Activated CD8-positive, alpha-beta T cell treated with anti-CD3 and anti-CD28 coated beads, Interleukin-2, amount 10 ng/mL, durations not matched to agents 7 days and 5 days (primary cell): ENCODE data around the gene CADPS. TPM values are rescaled to one million over a fixed set of nuclear protein-coding genes. Genes with fewer than 3 reads are reported as not detected.

Experiments
- ATAC-seq: fragments of 150-1000 bp; cut with Tn5 transposase; one replicate; pipeline ENCODE4 v1.10.0; 2021; ENCODE audit warnings: moderate library complexity
- CTCF ChIA-PET: fragments of 350-600 bp; sonication (Branson Sonifier 250); formaldehyde crosslinking; loops from one replicate; lab custom pipeline; 2021; ENCODE audit warnings: antibody characterized with exemption; lab: Charles Lee
- POLR2A ChIA-PET: fragments of 350-600 bp; sonication (Branson Sonifier 250); formaldehyde crosslinking; loops from one replicate; lab custom pipeline; 2021; ENCODE audit warnings: antibody characterized with exemption; lab: Charles Lee
- DNase-seq: peaks from one replicate; pipeline ENCODE4 v3.0.0-alpha.2; 2020
- H3K27ac Mint-ChIP-seq: one replicate; pipeline ENCODE4 v1.8.0; 2021; ENCODE audit warnings: mild to moderate bottlenecking, mixed read lengths
- H3K27me3 Mint-ChIP-seq: one replicate; pipeline ENCODE4 v1.8.0; 2021; ENCODE audit warnings: low read depth, mixed read lengths
- H3K36me3 Mint-ChIP-seq: one replicate; pipeline ENCODE4 v1.8.0; 2021; ENCODE audit warnings: low read depth, mixed read lengths
- H3K4me1 Mint-ChIP-seq: one replicate; pipeline ENCODE4 v1.8.0; 2021; ENCODE audit warnings: low read depth, mixed read lengths
- H3K4me3 Mint-ChIP-seq: one replicate; pipeline ENCODE4 v1.8.0; 2021; ENCODE audit warnings: mild to moderate bottlenecking, mixed read lengths
- H3K9me3 Mint-ChIP-seq: one replicate; pipeline ENCODE4 v1.8.0; 2022; ENCODE audit warnings: mixed read lengths; ENCODE audit not compliant: insufficient read depth
- total RNA-seq, 2 experiments: library from RNA; stranded (reverse); gene quantifications; one replicate each; pipeline ENCODE4 v1.2.3, GENCODE V29; 2021

CADPS gene
- total RNA-seq: not detected

DNA sequence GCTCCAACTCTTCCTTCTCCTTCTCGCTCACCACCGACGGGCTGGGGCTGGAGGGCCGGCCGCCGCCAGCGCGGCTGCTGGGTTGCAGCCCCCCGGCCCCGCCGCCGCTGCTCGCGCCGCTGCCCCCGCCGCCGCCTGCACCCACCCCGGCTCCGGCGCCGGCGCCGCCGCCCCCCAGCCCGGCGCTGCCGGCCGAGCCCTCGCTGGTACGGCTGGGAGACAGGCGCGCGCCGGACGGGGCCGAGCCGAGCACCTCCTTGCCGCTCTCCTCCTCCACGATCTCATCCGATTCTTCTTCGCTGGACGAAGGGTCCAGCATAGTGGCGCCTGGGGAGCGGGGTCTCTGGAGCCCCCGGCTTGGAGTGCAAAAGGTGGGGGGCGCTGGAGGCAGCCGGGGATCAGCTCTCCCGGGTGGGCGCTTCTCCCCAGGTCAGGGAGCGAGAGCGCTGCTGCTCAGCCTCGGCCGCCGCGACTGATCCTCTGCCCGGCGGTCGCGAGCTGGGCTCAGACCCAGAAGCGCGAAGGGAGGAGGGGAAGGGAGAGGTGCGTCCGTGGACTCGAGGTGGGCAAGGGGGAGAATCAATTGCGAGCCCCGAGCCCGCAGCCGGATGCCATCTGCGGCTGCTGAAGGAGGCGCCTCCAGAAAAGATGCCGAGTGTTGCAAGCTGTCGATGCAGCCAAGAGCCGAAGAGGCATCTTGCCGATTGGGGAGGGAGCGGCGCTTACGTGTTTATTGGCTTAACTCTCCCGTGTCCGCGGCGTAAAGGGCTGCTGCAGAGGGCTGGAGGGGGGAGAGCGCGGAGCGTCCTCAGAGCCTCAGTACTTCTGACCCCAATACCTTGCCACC lies at the start of gene CADPS:
TSS of gene CADPS (minus strand) at position 706 of the 847 bp plus-strand sequence. CDS start at position 319, 387 bp downstream.
- H3K36me3 Mint-ChIP-seq: no peaks in the 10 kb centered on the region
- ATAC-seq: no peak
- no peak within 1 kb of the TSS for H3K4me3 Mint-ChIP-seq
- no peak within 1 kb of the TSS for H3K27ac Mint-ChIP-seq
- peaks cover 40% of the 10 kb centered on the region for H3K27me3 Mint-ChIP-seq
- ChIA-PET POLR2A (no interaction called here), CTCF (no interaction called here)
- no peaks in the 10 kb centered on the region for H3K4me1 Mint-ChIP-seq
- H3K9me3 Mint-ChIP-seq: no peaks in the 10 kb centered on the region
- no peak for DNase-seq

DNA sequence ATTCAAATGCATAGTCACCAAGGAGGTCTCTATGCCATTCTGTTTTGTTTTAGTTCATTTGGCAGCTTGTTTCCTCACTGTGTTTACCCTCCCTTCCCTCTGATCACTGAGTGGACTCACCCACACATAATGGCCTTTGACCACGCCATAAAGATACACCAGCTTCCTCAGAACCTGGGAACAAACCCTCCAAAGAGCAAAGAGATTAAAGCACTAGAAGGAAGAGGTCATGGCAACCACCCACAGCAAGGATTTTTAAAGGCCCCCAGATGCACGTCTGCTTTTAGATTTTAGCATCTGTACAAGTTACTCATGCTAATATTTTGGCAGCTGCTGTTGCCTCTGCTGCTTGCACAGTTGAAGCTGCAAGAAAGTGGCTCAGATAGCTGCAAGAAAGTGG lies 47.9 kb upstream of the CADPS start:
- H3K4me1 Mint-ChIP-seq: no peaks in the 10 kb centered on the region
- no peak overlapping the region for H3K27ac Mint-ChIP-seq
- ChIA-PET POLR2A (no interaction called here), CTCF (no interaction called here)
- peaks cover 4% of the 10 kb centered on the region for H3K9me3 Mint-ChIP-seq
- ATAC-seq: no peak
- no peaks in the 10 kb centered on the region for H3K27me3 Mint-ChIP-seq
- no peak for DNase-seq
- no peaks in the 10 kb centered on the region for H3K36me3 Mint-ChIP-seq
- H3K4me3 Mint-ChIP-seq: no peak overlapping the region

DNA sequence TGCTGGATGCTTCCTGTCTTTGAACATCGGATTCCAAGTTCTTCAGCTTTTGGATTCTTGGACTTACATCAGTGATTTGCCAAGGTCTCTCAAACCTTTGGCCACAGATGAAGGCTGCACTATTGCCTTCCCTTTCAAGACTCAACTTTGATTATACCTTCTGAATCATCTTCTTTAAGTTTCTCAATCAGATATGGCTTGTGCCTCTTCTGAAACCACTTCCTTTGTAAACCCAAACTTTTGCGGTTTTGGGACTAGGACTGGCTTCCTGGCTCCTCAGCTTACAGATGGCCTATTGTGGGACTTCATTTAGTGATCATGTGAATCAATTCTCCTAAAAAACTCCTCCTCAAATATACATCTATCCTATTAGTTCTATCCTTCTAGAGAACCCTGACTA lies 47.1 kb upstream of the CADPS start:
- Mint-ChIP-seq H3K27me3 (no peaks in the 10 kb centered on the region), H3K27ac (no peak overlapping the region), H3K36me3 (no peaks in the 10 kb centered on the region), H3K9me3 (peaks cover 6% of the 10 kb centered on the region), H3K4me3 (no peak overlapping the region), H3K4me1 (no peaks in the 10 kb centered on the region)
- ATAC-seq (no peak), DNase-seq (no peak)
- ChIA-PET POLR2A (no interaction called here), CTCF (no interaction called here)

DNA sequence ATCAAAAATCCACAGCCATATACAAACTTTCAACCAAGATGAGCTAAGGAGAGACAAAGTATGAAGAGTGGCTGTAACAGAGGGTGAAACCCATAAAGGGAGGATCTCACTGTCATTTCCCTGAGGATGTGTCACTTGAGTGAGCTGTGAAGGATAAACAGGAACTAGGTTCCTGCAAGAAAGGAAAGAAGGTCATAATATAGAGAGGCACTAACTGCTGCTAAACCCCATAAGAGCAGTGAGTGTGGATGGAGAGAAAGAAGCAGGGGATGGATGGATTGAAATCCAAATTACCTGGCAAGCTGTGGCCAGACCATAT lies 45.2 kb upstream of the CADPS start:
- Mint-ChIP-seq H3K9me3 (peaks cover 6% of the 10 kb centered on the region), H3K4me3 (no peak overlapping the region), H3K27ac (no peak overlapping the region), H3K27me3 (no peaks in the 10 kb centered on the region), H3K36me3 (no peaks in the 10 kb centered on the region), H3K4me1 (no peaks in the 10 kb centered on the region)
- ATAC-seq (no peak), DNase-seq (no peak)
- POLR2A ChIA-PET: no interaction called here
- CTCF ChIA-PET: no interaction called here

DNA sequence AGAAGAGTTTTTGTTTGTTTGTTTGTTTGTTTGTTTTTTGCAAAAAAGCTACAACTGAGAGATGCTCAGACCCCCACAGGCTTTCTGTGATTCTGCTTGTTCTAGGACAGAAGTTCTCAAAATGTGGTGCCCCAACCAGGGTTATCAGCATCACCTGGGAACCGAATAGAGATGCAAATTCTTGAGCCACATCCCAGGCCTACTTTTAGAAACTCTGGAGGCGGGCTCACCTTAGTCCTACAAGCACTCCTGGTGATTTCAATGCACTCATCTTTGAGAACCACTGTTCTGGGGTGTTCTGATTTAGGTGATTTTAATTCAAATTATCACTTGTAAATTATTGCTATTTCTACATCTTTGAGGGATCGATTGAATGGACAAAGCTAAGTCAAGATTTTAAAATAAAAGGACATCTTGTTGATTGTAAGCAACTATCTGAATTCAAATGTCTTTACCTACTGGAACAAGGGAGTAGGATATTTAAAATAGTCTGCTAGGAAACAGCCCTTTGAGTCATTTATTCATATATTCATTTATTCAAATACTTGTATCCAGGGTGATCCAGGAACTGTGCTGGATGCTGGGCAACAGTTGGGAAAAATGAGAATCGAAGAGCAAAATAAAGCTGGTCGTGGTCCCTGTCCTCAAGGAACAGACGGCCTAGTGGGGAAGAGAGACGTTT lies 44.7 kb upstream of the CADPS start:
- H3K27me3 Mint-ChIP-seq: no peaks in the 10 kb centered on the region
- POLR2A ChIA-PET: no interaction called here
- DNase-seq (no peak), ATAC-seq (no peak)
- H3K36me3 Mint-ChIP-seq: no peaks in the 10 kb centered on the region
- H3K27ac Mint-ChIP-seq: no peak overlapping the region
- CTCF ChIA-PET: no interaction called here
- H3K4me1 Mint-ChIP-seq: no peaks in the 10 kb centered on the region
- peaks cover 6% of the 10 kb centered on the region for H3K9me3 Mint-ChIP-seq
- H3K4me3 Mint-ChIP-seq: no peak overlapping the region

DNA sequence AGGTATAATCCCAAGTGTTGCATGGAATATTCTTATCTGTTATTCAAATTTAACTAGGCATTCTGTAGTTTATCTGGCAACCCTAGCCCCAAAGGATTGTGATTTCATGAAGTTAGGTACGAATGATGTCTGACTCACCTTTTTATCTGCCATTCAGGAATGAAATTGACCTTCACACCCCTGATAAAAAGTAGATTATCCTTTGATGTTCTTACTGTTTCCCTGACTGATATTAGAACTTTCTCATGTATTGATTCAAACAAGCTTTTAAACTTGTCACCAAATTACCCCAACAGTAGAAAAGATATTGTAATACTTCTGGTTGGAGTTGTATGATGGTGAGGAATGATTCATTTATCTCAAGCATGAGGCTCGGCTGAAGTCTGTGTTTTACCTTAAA lies 43.6 kb upstream of the CADPS start:
- DNase-seq (no peak), ATAC-seq (no peak)
- Mint-ChIP-seq H3K4me3 (no peak overlapping the region), H3K27ac (no peak overlapping the region), H3K4me1 (no peaks in the 10 kb centered on the region), H3K36me3 (no peaks in the 10 kb centered on the region), H3K9me3 (peaks cover 6% of the 10 kb centered on the region), H3K27me3 (no peaks in the 10 kb centered on the region)
- ChIA-PET POLR2A (no interaction called here), CTCF (no interaction called here)

DNA sequence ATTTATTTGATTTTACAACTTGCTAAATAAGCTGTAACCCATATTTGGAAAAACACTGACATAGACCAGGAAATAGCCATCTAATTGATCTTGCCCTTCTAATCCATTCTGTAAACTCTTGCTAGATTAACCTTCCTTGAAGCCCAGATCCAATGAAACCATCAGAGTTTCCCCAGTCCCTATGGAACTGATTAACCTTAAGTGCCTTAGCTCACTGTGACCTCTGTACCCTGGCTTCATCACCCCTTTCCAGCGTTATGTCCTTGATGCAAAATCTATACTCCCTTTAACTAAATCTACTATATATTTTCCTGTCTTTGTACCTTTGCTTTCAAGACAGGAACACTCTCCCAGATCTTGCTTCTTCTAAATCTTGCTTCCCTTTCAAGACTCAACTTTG lies 42.9 kb upstream of the CADPS start:
- Mint-ChIP-seq H3K9me3 (peaks cover 6% of the 10 kb centered on the region), H3K4me1 (no peaks in the 10 kb centered on the region), H3K27ac (no peak overlapping the region), H3K27me3 (no peaks in the 10 kb centered on the region), H3K36me3 (no peaks in the 10 kb centered on the region), H3K4me3 (no peak overlapping the region)
- CTCF ChIA-PET: no interaction called here
- POLR2A ChIA-PET: no interaction called here
- ATAC-seq (no peak), DNase-seq (no peak)

DNA sequence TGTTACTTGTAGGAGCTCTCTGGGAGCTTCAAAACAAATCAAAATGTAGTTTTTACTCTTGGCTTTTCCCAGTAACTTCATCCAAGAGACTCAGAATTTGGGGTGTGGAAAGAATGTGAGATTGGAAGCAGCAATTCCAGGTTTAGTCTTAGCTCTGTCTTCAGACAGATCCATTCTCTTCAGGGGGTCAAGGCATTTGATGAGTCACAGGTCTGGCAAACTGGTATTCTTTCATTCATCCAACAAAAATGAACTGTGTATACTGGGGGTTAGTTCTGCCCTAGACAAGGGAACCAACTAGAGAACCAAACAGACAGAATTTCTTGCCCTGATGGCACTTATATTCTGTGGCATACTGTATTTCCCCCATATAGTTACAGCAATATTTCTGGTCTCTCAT lies 36.3 kb upstream of the CADPS start:
- Mint-ChIP-seq H3K4me1 (no peaks in the 10 kb centered on the region), H3K27me3 (no peaks in the 10 kb centered on the region), H3K4me3 (no peak overlapping the region), H3K9me3 (no peaks in the 10 kb centered on the region), H3K27ac (no peak overlapping the region), H3K36me3 (no peaks in the 10 kb centered on the region)
- no peak for ATAC-seq
- DNase-seq: no peak
- POLR2A ChIA-PET: no interaction called here
- CTCF ChIA-PET: no interaction called here

DNA sequence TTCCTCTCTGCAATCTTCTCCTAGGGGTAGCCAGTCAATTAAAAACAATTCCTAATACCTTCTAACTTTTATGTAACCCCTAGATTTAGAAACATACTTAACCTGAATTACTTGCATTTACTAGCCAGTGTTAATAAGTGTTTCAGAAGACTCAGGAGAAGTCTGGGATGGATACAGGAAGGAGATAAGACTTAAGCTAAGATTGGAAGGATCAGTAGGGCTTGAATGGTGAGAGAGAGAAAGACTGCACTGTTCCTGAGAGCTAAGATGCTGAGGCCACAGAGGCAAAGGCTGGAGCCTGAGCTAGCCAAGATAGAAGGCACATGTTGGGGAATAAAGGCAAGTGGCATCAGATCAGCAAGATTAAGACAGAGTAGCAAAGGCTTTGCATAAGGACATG lies 30.1 kb upstream of the CADPS start:
- no peak for DNase-seq
- CTCF ChIA-PET: no interaction called here
- H3K27me3 Mint-ChIP-seq: no peaks in the 10 kb centered on the region
- no peaks in the 10 kb centered on the region for H3K9me3 Mint-ChIP-seq
- no peaks in the 10 kb centered on the region for H3K36me3 Mint-ChIP-seq
- POLR2A ChIA-PET: interaction anchor here (0.5 kb wide), 1 partner anchor 114 kb away, joined by 3 read pairs; no protein-coding TSS in a partner anchor
- ATAC-seq: no peak
- no peak overlapping the region for H3K27ac Mint-ChIP-seq
- H3K4me3 Mint-ChIP-seq: no peak overlapping the region
- no peaks in the 10 kb centered on the region for H3K4me1 Mint-ChIP-seq

DNA sequence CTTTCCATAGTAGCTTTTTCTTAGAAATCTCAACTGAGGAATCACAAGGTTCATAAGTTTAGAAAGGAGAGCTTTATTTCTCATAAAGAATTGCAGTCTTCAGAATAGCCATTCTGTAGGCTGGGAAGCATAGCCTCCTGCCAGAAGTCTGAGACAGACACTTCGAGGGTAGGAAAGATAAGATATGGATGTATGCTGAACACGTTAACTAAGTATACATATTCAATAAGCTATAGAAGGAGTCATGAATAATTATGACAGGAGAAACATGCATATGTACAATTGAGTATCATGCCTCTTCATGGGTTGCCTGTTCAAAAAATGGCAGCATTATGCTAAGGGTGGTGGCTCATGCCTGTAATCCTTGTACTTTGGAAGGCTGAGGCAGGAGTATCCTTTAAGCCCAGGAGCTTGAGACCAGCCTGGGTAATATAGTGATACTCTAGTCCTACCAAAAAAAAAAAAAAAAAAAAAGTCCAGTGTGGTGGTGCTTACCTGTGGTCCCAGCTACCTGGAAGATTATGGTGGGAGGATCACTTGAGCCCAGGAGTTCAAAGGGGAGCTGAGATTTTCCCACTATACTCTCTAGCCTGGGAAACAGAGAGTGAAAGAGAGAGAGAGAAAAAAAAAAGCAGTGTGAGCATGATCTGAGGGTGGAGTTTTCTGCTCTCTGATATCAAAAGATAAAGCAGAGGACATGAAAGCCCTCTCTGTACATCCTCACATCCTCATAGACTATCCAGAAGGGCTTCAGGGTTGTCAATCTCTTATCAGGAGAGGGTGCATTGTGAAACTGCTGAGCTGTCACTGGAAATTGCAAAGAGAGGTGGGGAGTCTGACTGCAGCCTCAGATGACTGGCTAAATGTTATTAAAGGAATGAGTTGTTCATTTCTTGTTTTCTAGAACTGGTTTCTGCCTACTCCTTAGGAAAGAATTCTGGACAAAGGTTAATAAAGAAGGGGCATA lies 23.6 kb upstream of the CADPS start:
- H3K4me3 Mint-ChIP-seq: no peak overlapping the region
- H3K9me3 Mint-ChIP-seq: no peaks in the 10 kb centered on the region
- no peak overlapping the region for H3K27ac Mint-ChIP-seq
- CTCF ChIA-PET: no interaction called here
- H3K36me3 Mint-ChIP-seq: no peaks in the 10 kb centered on the region
- H3K27me3 Mint-ChIP-seq: no peaks in the 10 kb centered on the region
- ATAC-seq: no peak
- DNase-seq: no peak
- POLR2A ChIA-PET: no interaction called here
- H3K4me1 Mint-ChIP-seq: no peaks in the 10 kb centered on the region

DNA sequence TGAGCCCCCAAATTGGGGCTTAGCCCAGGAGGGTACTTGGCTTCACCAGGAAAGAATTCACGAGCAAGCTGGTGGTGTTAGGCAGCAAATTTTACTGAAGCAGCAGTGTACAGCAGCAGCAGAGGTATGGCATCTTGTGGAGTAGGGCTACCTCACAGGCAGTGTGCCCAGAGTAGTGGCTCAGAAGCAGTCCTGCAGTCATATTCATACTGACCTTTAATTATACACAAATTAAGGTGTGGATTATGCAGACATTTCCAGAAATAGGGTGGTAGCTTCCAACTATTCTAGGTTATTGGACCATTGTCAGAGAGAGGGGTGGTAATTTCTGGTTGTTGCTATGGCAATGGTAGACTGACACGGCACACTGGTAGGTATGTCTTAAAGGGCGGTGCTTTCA lies 20.7 kb upstream of the CADPS start:
- Mint-ChIP-seq H3K27me3 (no peaks in the 10 kb centered on the region), H3K9me3 (no peaks in the 10 kb centered on the region), H3K27ac (no peak overlapping the region), H3K36me3 (no peaks in the 10 kb centered on the region), H3K4me3 (no peak overlapping the region), H3K4me1 (no peaks in the 10 kb centered on the region)
- no peak for DNase-seq
- CTCF ChIA-PET: no interaction called here
- ATAC-seq: no peak
- POLR2A ChIA-PET: no interaction called here

DNA sequence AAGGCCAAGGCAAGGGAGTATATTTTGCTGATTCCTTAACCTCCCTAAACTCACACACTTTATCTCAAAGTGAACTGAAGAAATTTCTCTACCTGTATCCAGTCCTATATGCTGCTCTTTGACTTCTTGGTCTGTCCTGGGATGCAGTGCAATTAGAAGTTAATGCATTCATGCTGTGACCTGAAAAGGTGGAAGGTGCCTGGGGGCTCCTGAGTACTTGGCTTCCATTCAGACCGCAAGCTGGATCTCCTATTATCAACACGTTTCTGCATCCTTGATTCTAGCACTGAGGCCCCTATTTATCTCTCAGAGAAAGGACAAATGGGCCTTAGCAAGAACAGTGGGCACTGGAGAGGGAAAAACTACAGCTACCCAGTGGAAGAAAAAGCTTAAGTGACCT lies 17.7 kb upstream of the CADPS start:
- Mint-ChIP-seq H3K27me3 (no peaks in the 10 kb centered on the region), H3K36me3 (no peaks in the 10 kb centered on the region), H3K9me3 (no peaks in the 10 kb centered on the region), H3K27ac (no peak overlapping the region), H3K4me1 (no peaks in the 10 kb centered on the region), H3K4me3 (no peak overlapping the region)
- DNase-seq (no peak), ATAC-seq (no peak)
- CTCF ChIA-PET: no interaction called here
- POLR2A ChIA-PET: no interaction called here
